ENCODE data around the gene HYDIN. TPM values are rescaled to one million over a fixed set of nuclear protein-coding genes. Genes with fewer than 3 reads are reported as not detected.

The HYDIN gene
- total and polyA plus RNA-seq, 12 donors = 0.26 to 5.1 (median 1.6) TPM

- H3K36me3 ChIP-seq (replicated peaks in 1 of 2) = peaks cover 0 to 14% of the 10 kb centered on the region in 2 donors
- peaks cover 0 to 14% of the 10 kb centered on the region in 2 donors for H3K4me1 ChIP-seq (replicated peaks in 1 of 2)
- 52 to 80% (median 68%) methylated on average over 5 of the region's 5 CpGs for WGBS, 4 donors
- no peaks in the 10 kb centered on the region for H3K27me3 ChIP-seq
- no peaks in the 10 kb centered on the region for H3K9me3 ChIP-seq (replicated peaks in 1 of 3)
- intact Hi-C loops (cut with DNase I) = loop anchor here in 1 of 2 donors (10.0 kb wide), 1 partner anchor 233 kb away; no protein-coding TSS in a partner anchor
- no peak overlapping the region for H3K27ac ChIP-seq
- no peak for TF ChIP-seq CTCF (IDR thresholded peaks at IDR 0.05)
- no peak for TF ChIP-seq POLR2A (IDR thresholded peaks at IDR 0.05)
- no peak for DNase-seq
- H3K4me3 ChIP-seq = no peak overlapping the region
These were observed 462.3 kb downstream of the HYDIN start for GRCh38 chr16:70768203-70768580.

GRCh38 chr16:70767377-70768202, 462.9 kb downstream of the HYDIN start:
- peaks cover 0 to 18% of the 10 kb centered on the region in 2 donors for H3K36me3 ChIP-seq (replicated peaks in 1 of 2)
- H3K4me3 ChIP-seq = no peak overlapping the region
- intact Hi-C loops (cut with DNase I) = loop anchor here in 1 of 2 donors (10.0 kb wide), 1 partner anchor 233 kb away; no protein-coding TSS in a partner anchor
- H3K27me3 ChIP-seq = no peaks in the 10 kb centered on the region
- H3K4me1 ChIP-seq (replicated peaks in 1 of 2) = peaks cover 0 to 14% of the 10 kb centered on the region in 2 donors
- 89 to 94% (median 91%) methylated on average over 4 of the region's 4 CpGs for WGBS, 4 donors
- no peaks in the 10 kb centered on the region for H3K9me3 ChIP-seq (replicated peaks in 1 of 3)
- no peak for TF ChIP-seq POLR2A (IDR thresholded peaks at IDR 0.05)
- TF ChIP-seq CTCF (IDR thresholded peaks at IDR 0.05) = no peak
- no peak for DNase-seq
- H3K27ac ChIP-seq = no peak overlapping the region

GRCh38 chr16:70766658-70767057, 463.9 kb downstream of the HYDIN start:
- TF ChIP-seq POLR2A (IDR thresholded peaks at IDR 0.05) = no peak
- TF ChIP-seq CTCF (IDR thresholded peaks at IDR 0.05) = no peak
- intact Hi-C loops (cut with DNase I) = loop anchor here in 1 of 2 donors (10.0 kb wide), 1 partner anchor 232 kb away; no protein-coding TSS in a partner anchor
- Histone ChIP-seq H3K27me3 (no peaks in the 10 kb centered on the region), H3K9me3 (replicated peaks in 1 of 3) (no peaks in the 10 kb centered on the region), H3K27ac (no peak overlapping the region), H3K4me1 (replicated peaks in 1 of 2) (peaks cover 0 to 14% of the 10 kb centered on the region in 2 donors), H3K36me3 (replicated peaks in 1 of 2) (peaks cover 0 to 20% of the 10 kb centered on the region in 2 donors), H3K4me3 (no peak overlapping the region)
- WGBS, 4 donors = 89 to 95% (median 93%) methylated on average over 1 to 4 of the region's 4 CpGs
- no peak for DNase-seq

GRCh38 chr16:70766176-70766575, 464.3 kb downstream of the HYDIN start:
- H3K9me3 ChIP-seq (replicated peaks in 1 of 3) = no peaks in the 10 kb centered on the region
- WGBS, 4 donors = 91 to 93% (median 93%) methylated on average over 8 of the region's 8 CpGs
- TF ChIP-seq CTCF (IDR thresholded peaks at IDR 0.05) = no peak
- TF ChIP-seq POLR2A (IDR thresholded peaks at IDR 0.05) = no peak
- no peak for DNase-seq
- peaks cover 0 to 24% of the 10 kb centered on the region in 2 donors for H3K36me3 ChIP-seq (replicated peaks in 1 of 2)
- no peak overlapping the region for H3K27ac ChIP-seq
- no peak overlapping the region for H3K4me3 ChIP-seq
- no peaks in the 10 kb centered on the region for H3K27me3 ChIP-seq
- intact Hi-C loops (cut with DNase I) = loop anchor here in 1 of 2 donors (10.0 kb wide), 1 partner anchor 231 kb away; no protein-coding TSS in a partner anchor
- H3K4me1 ChIP-seq (replicated peaks in 1 of 2) = peaks cover 0 to 11% of the 10 kb centered on the region in 2 donors

Data from adrenal gland (tissue), 12 donors.